Thymus (tissue), 11 donors: ENCODE results near the gene WASF2. TPM values are rescaled to one million over a fixed set of nuclear protein-coding genes. Genes with fewer than 3 reads are reported as not detected.
A peak's percentile ranks its signal among the peaks of the same experiment; 100 is the strongest.

ENCODE experiments used
- DNase-seq, 9 donors: peaks; one replicate each; pipeline ENCODE4 v3.0.0-alpha.2; 2013; ENCODE audit warnings: low spot score in 9 of 9, low read depth in 6 of 9, missing footprints in 1 of 9
- H3K27ac ChIP-seq, 2 donors: one replicate each; pipeline ENCODE4 v1.5.1; 2013; ENCODE audit warnings: control low read depth in 1 of 2, low read depth in 1 of 2, low read length in 1 of 2, mild to moderate bottlenecking in 1 of 2, moderate library complexity in 1 of 2
- H3K27me3 ChIP-seq, 2 donors: one replicate each; pipeline ENCODE4 v1.5.1; 2013; ENCODE audit warnings: low read length in 1 of 2; ENCODE audit not compliant: control insufficient read depth in 2 of 2, insufficient read depth in 1 of 2
- H3K36me3 ChIP-seq, 2 donors: one replicate each; pipeline ENCODE4 v1.5.1; 2013; ENCODE audit warnings: low read length in 1 of 2, mild to moderate bottlenecking in 1 of 2, moderate library complexity in 1 of 2; ENCODE audit not compliant: control insufficient read depth in 2 of 2, insufficient read depth in 2 of 2
- H3K4me1 ChIP-seq, 2 donors: one replicate each; pipeline ENCODE4 v1.5.1; 2013; ENCODE audit warnings: low read length in 2 of 2; ENCODE audit not compliant: control insufficient read depth in 2 of 2, insufficient read depth in 2 of 2
- H3K4me3 ChIP-seq, 2 donors: one replicate each; pipeline ENCODE4 v1.5.1; 2013; ENCODE audit warnings: low read length in 2 of 2, control low read depth in 1 of 2, mild to moderate bottlenecking in 1 of 2
- H3K9me3 ChIP-seq, 2 donors: one replicate each; pipeline ENCODE4 v1.5.1; 2013; ENCODE audit warnings: low read length in 1 of 2, mild to moderate bottlenecking in 1 of 2; ENCODE audit not compliant: control insufficient read depth in 2 of 2, insufficient read depth in 1 of 2
- WGBS: extraction: QIAGEN DNeasy Blood & Tissue Kit; methylation state at CpG from one replicate; pipeline ENCODE4 v1.1.7; 2013; 5-methylcytosine and 5-hydroxymethylcytosine counted together
- polyA plus RNA-seq: library from polyadenylated mRNA; stranded (reverse); fragments of 200-250 nt; gene quantifications from one replicate; pipeline ENCODE4 v1.2.3, GENCODE V29; 2013
- total RNA-seq: library from RNA; stranded (reverse); fragments of 120-200 nt; gene quantifications from one replicate; pipeline ENCODE4 v1.2.4, GENCODE V29; 2013
- donor health status: healthy.

The WASF2 gene
- total and polyA plus RNA-seq, 2 donors = 14.2 to 47.4 TPM

- 89% methylated on average over 7 of the region's 7 CpGs for WGBS
- Histone ChIP-seq H3K27ac (no peak overlapping the region), H3K4me1 (peaks cover 11 to 48% of the 10 kb centered on the region in 2 donors), H3K9me3 (peaks cover 0 to 3% of the 10 kb centered on the region in 2 donors), H3K4me3 (no peak overlapping the region), H3K27me3 (peaks cover 0 to 7% of the 10 kb centered on the region in 2 donors), H3K36me3 (no peaks in the 10 kb centered on the region)
- no peak for DNase-seq
These were observed 92.2 kb downstream of the WASF2 start for GRCh38 chr1:27397749-27398148.

- Histone ChIP-seq H3K27ac (no peak overlapping the region), H3K36me3 (no peaks in the 10 kb centered on the region), H3K4me3 (no peak overlapping the region), H3K9me3 (peaks cover 0 to 3% of the 10 kb centered on the region in 2 donors), H3K4me1 (peaks cover 10 to 46% of the 10 kb centered on the region in 2 donors), H3K27me3 (peaks cover 0 to 11% of the 10 kb centered on the region in 2 donors)
- no peak for DNase-seq
- WGBS = 96% methylated on average over 3 of the region's 3 CpGs
These were observed 92.9 kb downstream of the WASF2 start for GRCh38 chr1:27397110-27397509.

GRCh38 chr1:27395441-27396195 lies 94.3 kb downstream of the WASF2 start:
- peak; percentile 39 to 84 (median 67) for DNase-seq
- WGBS = 18% methylated on average over 10 of the region's 10 CpGs
- H3K27ac ChIP-seq = no peak overlapping the region
- H3K27me3 ChIP-seq = peaks cover 7 to 26% of the 10 kb centered on the region in 2 donors
- H3K36me3 ChIP-seq = no peaks in the 10 kb centered on the region
- H3K4me3 ChIP-seq = no peak overlapping the region
- H3K9me3 ChIP-seq = peaks cover 1 to 7% of the 10 kb centered on the region in 2 donors
- peaks cover 13 to 44% of the 10 kb centered on the region in 2 donors for H3K4me1 ChIP-seq

- Histone ChIP-seq H3K4me3 (no peak overlapping the region), H3K27me3 (peaks cover 9 to 27% of the 10 kb centered on the region in 2 donors), H3K4me1 (peaks cover 13 to 44% of the 10 kb centered on the region in 2 donors), H3K27ac (no peak overlapping the region), H3K36me3 (no peaks in the 10 kb centered on the region), H3K9me3 (peaks cover 1 to 7% of the 10 kb centered on the region in 2 donors)
- WGBS = 96% methylated on average over 1 of the region's 1 CpG
- DNase-seq = no peak
These were observed 95.0 kb downstream of the WASF2 start for GRCh38 chr1:27394925-27395324.

GRCh38 chr1:27394282-27394658 lies 95.7 kb downstream of the WASF2 start:
- 97% methylated on average over 9 of the region's 9 CpGs for whole genome bisulfite sequencing
- Histone ChIP-seq H3K4me1 (peaks cover 13 to 41% of the 10 kb centered on the region in 2 donors), H3K9me3 (peaks cover 1 to 7% of the 10 kb centered on the region in 2 donors), H3K27me3 (peaks cover 9 to 27% of the 10 kb centered on the region in 2 donors), H3K27ac (no peak overlapping the region), H3K4me3 (no peak overlapping the region), H3K36me3 (no peaks in the 10 kb centered on the region)
- DNase-seq = no peak

GRCh38 chr1:27393641-27394281 lies 96.2 kb downstream of the WASF2 start:
- H3K9me3 ChIP-seq = peaks cover 1 to 7% of the 10 kb centered on the region in 2 donors
- H3K36me3 ChIP-seq = no peaks in the 10 kb centered on the region
- H3K4me3 ChIP-seq = no peak overlapping the region
- DNase-seq = no peak
- 97% methylated on average over 18 of the region's 18 CpGs for WGBS
- peaks cover 9 to 27% of the 10 kb centered on the region in 2 donors for H3K27me3 ChIP-seq
- H3K27ac ChIP-seq = no peak overlapping the region
- H3K4me1 ChIP-seq = peaks cover 13 to 36% of the 10 kb centered on the region in 2 donors

- peaks cover 13 to 32% of the 10 kb centered on the region in 2 donors for H3K4me1 ChIP-seq
- H3K9me3 ChIP-seq = peaks cover 1 to 7% of the 10 kb centered on the region in 2 donors
- H3K36me3 ChIP-seq = no peaks in the 10 kb centered on the region
- no peak for DNase-seq
- H3K27me3 ChIP-seq = peaks cover 9 to 27% of the 10 kb centered on the region in 2 donors
- peak overlapping the region; percentile 38 to 40 for H3K4me3 ChIP-seq
- 43% methylated on average over 30 of the region's 30 CpGs for WGBS
- H3K27ac ChIP-seq = no peak overlapping the region
These were observed 97.0 kb downstream of the WASF2 start for GRCh38 chr1:27392778-27393635.

GRCh38 chr1:27392096-27392777 lies 97.7 kb downstream of the WASF2 start, which contains the start of gene GPR3:
Gene GPR3 (plus strand): TSS chr1:27392622. CDS start chr1:27393799, 1,177 bp downstream.
- H3K36me3 ChIP-seq = no peaks in the 10 kb centered on the region
- H3K27ac ChIP-seq = peak within 1 kb of the TSS in 1 of 2 donors; percentile 5
- peaks cover 1 to 7% of the 10 kb centered on the region in 2 donors for H3K9me3 ChIP-seq
- H3K4me3 ChIP-seq = peak within 1 kb of the TSS; percentile 38 to 40
- H3K4me1 ChIP-seq = peaks cover 13 to 32% of the 10 kb centered on the region in 2 donors
- peaks cover 9 to 27% of the 10 kb centered on the region in 2 donors for H3K27me3 ChIP-seq
- DNase-seq = peak in 8 of 9 donors; percentile 66 to 92 (median 80)
- WGBS = 3% methylated on average over 69 of the region's 69 CpGs
